ENCODE results near the gene NHS. TPM values are rescaled to one million over a fixed set of nuclear protein-coding genes. Genes with fewer than 3 reads are reported as not detected.

The NHS gene
- total RNA-seq, 4 donors from 2014 or later: 5.0 to 8.7 (median 6.2) TPM

DNA sequence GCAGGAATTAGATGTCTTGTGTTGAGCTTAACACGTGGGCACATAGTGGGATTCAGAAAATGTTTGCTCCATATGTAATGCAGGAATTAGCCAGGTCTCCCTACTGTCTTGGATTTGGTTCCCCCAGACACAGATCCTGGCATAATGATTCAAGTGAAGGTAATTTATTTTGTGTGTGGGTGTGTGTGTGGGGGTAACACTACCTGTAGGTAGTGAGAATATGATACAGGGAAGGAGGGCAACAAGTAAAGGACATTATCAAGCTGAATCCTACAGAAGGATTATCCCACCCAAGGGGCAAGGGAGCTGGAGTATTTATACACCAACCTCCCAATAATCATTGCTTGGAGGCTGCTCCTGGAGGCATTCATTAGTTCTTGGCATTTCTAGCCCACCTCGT lies 101.4 kb downstream of the NHS start:
- intact Hi-C loops (cut with DNase I): no loop called here
- Histone ChIP-seq H3K27me3 (no peaks in the 10 kb centered on the region), H3K4me1 (peaks cover 0 to 18% (median 16%) of the 10 kb centered on the region in 4 donors), H3K4me3 (no peak overlapping the region), H3K27ac (replicated peaks in 1 of 4) (no peak overlapping the region), H3K36me3 (no peaks in the 10 kb centered on the region), H3K9me3 (no peaks in the 10 kb centered on the region)
- DNase-seq (ENCODE audit: extremely low spot score): no peak
- TF ChIP-seq, protein P1, sequence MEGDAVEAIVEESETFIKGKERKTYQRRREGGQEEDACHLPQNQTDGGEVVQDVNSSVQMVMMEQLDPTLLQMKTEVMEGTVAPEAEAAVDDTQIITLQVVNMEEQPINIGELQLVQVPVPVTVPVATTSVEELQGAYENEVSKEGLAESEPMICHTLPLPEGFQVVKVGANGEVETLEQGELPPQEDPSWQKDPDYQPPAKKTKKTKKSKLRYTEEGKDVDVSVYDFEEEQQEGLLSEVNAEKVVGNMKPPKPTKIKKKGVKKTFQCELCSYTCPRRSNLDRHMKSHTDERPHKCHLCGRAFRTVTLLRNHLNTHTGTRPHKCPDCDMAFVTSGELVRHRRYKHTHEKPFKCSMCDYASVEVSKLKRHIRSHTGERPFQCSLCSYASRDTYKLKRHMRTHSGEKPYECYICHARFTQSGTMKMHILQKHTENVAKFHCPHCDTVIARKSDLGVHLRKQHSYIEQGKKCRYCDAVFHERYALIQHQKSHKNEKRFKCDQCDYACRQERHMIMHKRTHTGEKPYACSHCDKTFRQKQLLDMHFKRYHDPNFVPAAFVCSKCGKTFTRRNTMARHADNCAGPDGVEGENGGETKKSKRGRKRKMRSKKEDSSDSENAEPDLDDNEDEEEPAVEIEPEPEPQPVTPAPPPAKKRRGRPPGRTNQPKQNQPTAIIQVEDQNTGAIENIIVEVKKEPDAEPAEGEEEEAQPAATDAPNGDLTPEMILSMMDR (IDR thresholded peaks at IDR 0.05): no peak
- no peak for TF ChIP-seq POLR2AphosphoS5 (IDR thresholded peaks at IDR 0.05)
- TF ChIP-seq POLR2A (IDR thresholded peaks at IDR 0.05; ENCODE audit: low read depth): no peak
- TF ChIP-seq EP300 (IDR thresholded peaks at IDR 0.05): no peak
- WGBS: 44% methylated on average over 2 of the region's 2 CpGs

- no peak for DNase-seq (ENCODE audit: extremely low spot score)
- intact Hi-C loops (cut with DNase I): no loop called here
- no peaks in the 10 kb centered on the region for H3K9me3 ChIP-seq
- WGBS: 55% methylated on average over 4 of the region's 4 CpGs
- TF ChIP-seq EP300 (IDR thresholded peaks at IDR 0.05) (no peak), POLR2A (IDR thresholded peaks at IDR 0.05; ENCODE audit: low read depth) (no peak), POLR2AphosphoS5 (IDR thresholded peaks at IDR 0.05) (no peak)
- TF ChIP-seq, protein P1 (IDR thresholded peaks at IDR 0.05): no peak
- H3K36me3 ChIP-seq: no peaks in the 10 kb centered on the region
- H3K27me3 ChIP-seq: no peaks in the 10 kb centered on the region
- peaks cover 0 to 7% (median 2%) of the 10 kb centered on the region in 4 donors for H3K4me1 ChIP-seq
- no peak overlapping the region for H3K4me3 ChIP-seq
- H3K27ac ChIP-seq (replicated peaks in 1 of 4): no peak overlapping the region
These were observed 106.1 kb downstream of the NHS start for GRCh38 chrX:17481086-17481485.

- Histone ChIP-seq H3K36me3 (no peaks in the 10 kb centered on the region), H3K27me3 (no peaks in the 10 kb centered on the region), H3K27ac (replicated peaks in 1 of 4) (no peak overlapping the region), H3K9me3 (no peaks in the 10 kb centered on the region), H3K4me3 (no peak overlapping the region), H3K4me1 (peaks cover 0 to 6% (median 0%) of the 10 kb centered on the region in 4 donors)
- no peak for TF ChIP-seq POLR2A (IDR thresholded peaks at IDR 0.05; ENCODE audit: low read depth)
- TF ChIP-seq, protein P1 (IDR thresholded peaks at IDR 0.05): no peak
- no peak for TF ChIP-seq POLR2AphosphoS5 (IDR thresholded peaks at IDR 0.05)
- TF ChIP-seq EP300 (IDR thresholded peaks at IDR 0.05): no peak
- WGBS: 67% methylated on average over 1 of the region's 1 CpG
- intact Hi-C loops (cut with DNase I): no loop called here
- no peak for DNase-seq (ENCODE audit: extremely low spot score)
These were observed 109.6 kb downstream of the NHS start for GRCh38 chrX:17484592-17484991.

DNA sequence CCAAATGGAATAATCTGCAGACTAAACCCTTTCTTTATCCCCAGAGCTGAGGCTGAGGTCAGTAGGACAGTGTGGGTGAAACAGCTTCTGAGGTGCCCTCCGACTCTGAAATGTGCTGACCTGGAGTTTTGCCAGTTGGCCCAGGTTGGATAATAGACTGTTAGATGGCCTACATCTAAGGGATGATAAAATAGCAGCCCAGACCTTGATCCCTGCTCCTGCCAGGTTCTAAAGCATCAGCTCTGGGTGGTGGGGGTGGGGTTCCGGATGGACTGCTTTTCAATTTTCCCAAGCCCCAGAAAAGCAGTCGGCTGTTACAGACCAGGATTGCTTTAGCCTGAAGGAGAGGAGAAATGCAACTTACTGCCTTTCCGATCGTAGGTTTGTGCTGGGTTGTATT lies 110.4 kb downstream of the NHS start:
- no peak for TF ChIP-seq EP300 (IDR thresholded peaks at IDR 0.05)
- no peak for TF ChIP-seq POLR2AphosphoS5 (IDR thresholded peaks at IDR 0.05)
- TF ChIP-seq, protein P1 (IDR thresholded peaks at IDR 0.05): no peak
- TF ChIP-seq POLR2A (IDR thresholded peaks at IDR 0.05; ENCODE audit: low read depth): no peak
- no peak overlapping the region for H3K4me3 ChIP-seq
- H3K27ac ChIP-seq (replicated peaks in 1 of 4): no peak overlapping the region
- H3K4me1 ChIP-seq: peaks cover 0 to 6% (median 0%) of the 10 kb centered on the region in 4 donors
- H3K9me3 ChIP-seq: no peaks in the 10 kb centered on the region
- no peak for DNase-seq (ENCODE audit: extremely low spot score)
- no peaks in the 10 kb centered on the region for H3K27me3 ChIP-seq
- H3K36me3 ChIP-seq: no peaks in the 10 kb centered on the region
- intact Hi-C loops (cut with DNase I): no loop called here
- WGBS: 66% methylated on average over 5 of the region's 5 CpGs

GRCh38 chrX:17488036-17488435 lies 113.0 kb downstream of the NHS start:
- WGBS: 88% methylated on average over 8 of the region's 8 CpGs
- no peaks in the 10 kb centered on the region for H3K36me3 ChIP-seq
- no peak for DNase-seq (ENCODE audit: extremely low spot score)
- intact Hi-C loops (cut with DNase I): no loop called here
- H3K4me1 ChIP-seq: no peaks in the 10 kb centered on the region
- no peak overlapping the region for H3K27ac ChIP-seq (replicated peaks in 1 of 4)
- H3K4me3 ChIP-seq: no peak overlapping the region
- no peak for TF ChIP-seq EP300 (IDR thresholded peaks at IDR 0.05)
- no peak for TF ChIP-seq POLR2AphosphoS5 (IDR thresholded peaks at IDR 0.05)
- TF ChIP-seq, protein P1 (IDR thresholded peaks at IDR 0.05): no peak
- no peak for TF ChIP-seq POLR2A (IDR thresholded peaks at IDR 0.05; ENCODE audit: low read depth)
- H3K9me3 ChIP-seq: no peaks in the 10 kb centered on the region
- H3K27me3 ChIP-seq: no peaks in the 10 kb centered on the region

All from esophagus muscularis mucosa (tissue), 4 donors.